DMS53 (cell line): ENCODE results near the gene ZNF79.
"Not testable (repeated sequence)": the region's sequence is repeated elsewhere in the genome, so short reads cannot be mapped to it uniquely, and the experiment has no call there.

Source experiments
- DNase-seq: peaks from one replicate; lab custom pipeline; 2025; lab: John Stamatoyannopoulos, UW

The ZNF79 gene

GRCh38 chr9:127457191-127457878 is 33.2 kb downstream of the ZNF79 start:
- no peak for DNase-seq

- no peak for DNase-seq
Observed at GRCh38 chr9:127458921-127459320, 34.7 kb downstream of the ZNF79 start.

GRCh38 chr9:127463382-127463781 is 39.2 kb downstream of the ZNF79 start:
- DNase-seq: no peak

- no peak for DNase-seq
Observed at GRCh38 chr9:127463911-127464310, 39.7 kb downstream of the ZNF79 start.

- not testable (repeated sequence) for DNase-seq
Observed at GRCh38 chr9:127466407-127466917, 42.3 kb downstream of the ZNF79 start.

- no peak for DNase-seq
Observed at GRCh38 chr9:127467621-127468020, 43.4 kb downstream of the ZNF79 start.

- no peak for DNase-seq
Observed at GRCh38 chr9:127470662-127471061, 46.5 kb downstream of the ZNF79 start.

- no peak for DNase-seq
Observed at GRCh38 chr9:127473501-127473900, 49.3 kb downstream of the ZNF79 start.

GRCh38 chr9:127473932-127474331 is 49.8 kb downstream of the ZNF79 start:
- DNase-seq: no peak

- DNase-seq: no peak
Observed at GRCh38 chr9:127474592-127474991, 50.4 kb downstream of the ZNF79 start.

GRCh38 chr9:127479507-127480081 is 55.4 kb downstream of the ZNF79 start:
- no peak for DNase-seq

GRCh38 chr9:127482662-127483061 is 58.5 kb downstream of the ZNF79 start:
- DNase-seq: no peak

- DNase-seq: no peak
Observed at GRCh38 chr9:127485995-127486394, 61.8 kb downstream of the ZNF79 start.

- DNase-seq: no peak
Observed at GRCh38 chr9:127488946-127489345, 64.8 kb downstream of the ZNF79 start.

- no peak for DNase-seq
Observed at GRCh38 chr9:127489471-127490115, 65.4 kb downstream of the ZNF79 start.

GRCh38 chr9:127490535-127491230 is 66.5 kb downstream of the ZNF79 start:
- DNase-seq: no peak

GRCh38 chr9:127491516-127491915 is 67.3 kb downstream of the ZNF79 start:
- DNase-seq: no peak

GRCh38 chr9:127492616-127493015 is 68.4 kb downstream of the ZNF79 start:
- no peak for DNase-seq

GRCh38 chr9:127493592-127494303 is 69.6 kb downstream of the ZNF79 start:
- DNase-seq: no peak

- no peak for DNase-seq
Observed at GRCh38 chr9:127494304-127494702, 70.1 kb downstream of the ZNF79 start.
